Stimulated activated CD8-positive, alpha-beta memory T cell treated with anti-CD3 and anti-CD28 coated beads, Interleukin-4, amount 100 ng/mL, for 4 hours (primary cell): ENCODE results near the gene TMTC2.

Experiments
- DNase-seq, 2 donors: peaks; one replicate each; pipeline ENCODE4 v3.0.0-alpha.2; 2020; ENCODE audit warnings: low read depth in 2 of 2, low spot score in 1 of 2

The TMTC2 gene

GRCh38 chr12:82877963-82878362 lies 191.3 kb downstream of the TMTC2 start:
- no peak for DNase-seq

DNA sequence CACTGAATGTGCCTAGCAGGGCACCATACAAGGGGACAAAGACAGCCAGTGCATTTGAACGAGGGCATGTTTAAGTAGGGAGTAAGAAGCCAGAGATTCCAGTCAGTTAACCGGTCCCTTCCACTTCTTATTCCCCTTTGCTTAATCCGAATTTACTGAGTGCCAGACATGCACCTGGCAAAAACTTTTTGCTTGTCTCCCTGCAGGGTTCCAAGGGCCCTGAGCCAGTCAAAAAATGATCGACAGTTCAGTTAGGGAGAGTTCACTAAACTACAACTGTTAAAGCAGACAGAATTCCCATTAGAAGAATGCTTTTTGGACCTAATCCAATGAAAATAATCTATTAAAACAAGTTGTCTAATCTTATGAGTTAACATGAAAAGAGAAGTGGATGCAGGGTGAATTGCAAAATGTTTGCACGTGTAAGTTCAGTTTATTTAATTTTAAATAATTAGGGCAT lies 193.8 kb downstream of the TMTC2 start:
- no peak for DNase-seq

GRCh38 chr12:82883394-82884355 lies 197.0 kb downstream of the TMTC2 start:
- no peak for DNase-seq

GRCh38 chr12:82886671-82887340 lies 200.1 kb downstream of the TMTC2 start:
- no peak for DNase-seq

- no peak for DNase-seq
Measured at GRCh38 chr12:82893896-82894295, 207.2 kb downstream of the TMTC2 start.

DNA sequence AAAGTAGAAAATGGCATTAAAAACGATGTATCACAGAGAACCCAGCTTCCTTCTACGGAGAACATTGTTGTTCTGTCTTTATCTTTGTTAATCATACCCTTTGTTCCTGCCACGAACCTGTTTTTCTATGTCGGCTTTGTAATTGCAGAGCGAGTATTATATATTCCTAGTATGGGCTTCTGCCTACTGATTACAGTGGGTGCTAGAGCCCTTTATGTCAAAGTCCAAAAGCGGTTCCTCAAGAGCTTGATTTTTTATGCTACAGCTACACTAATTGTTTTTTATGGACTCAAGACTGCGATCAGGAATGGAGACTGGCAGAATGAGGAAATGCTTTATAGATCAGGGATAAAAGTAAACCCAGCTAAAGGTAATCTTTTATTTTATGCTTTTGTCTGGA lies 209.6 kb downstream of the TMTC2 start:
- no peak for DNase-seq

- no peak for DNase-seq
Measured at GRCh38 chr12:82896979-82897378, 210.3 kb downstream of the TMTC2 start.

- no peak for DNase-seq
Measured at GRCh38 chr12:82898441-82898840, 211.7 kb downstream of the TMTC2 start.

DNA sequence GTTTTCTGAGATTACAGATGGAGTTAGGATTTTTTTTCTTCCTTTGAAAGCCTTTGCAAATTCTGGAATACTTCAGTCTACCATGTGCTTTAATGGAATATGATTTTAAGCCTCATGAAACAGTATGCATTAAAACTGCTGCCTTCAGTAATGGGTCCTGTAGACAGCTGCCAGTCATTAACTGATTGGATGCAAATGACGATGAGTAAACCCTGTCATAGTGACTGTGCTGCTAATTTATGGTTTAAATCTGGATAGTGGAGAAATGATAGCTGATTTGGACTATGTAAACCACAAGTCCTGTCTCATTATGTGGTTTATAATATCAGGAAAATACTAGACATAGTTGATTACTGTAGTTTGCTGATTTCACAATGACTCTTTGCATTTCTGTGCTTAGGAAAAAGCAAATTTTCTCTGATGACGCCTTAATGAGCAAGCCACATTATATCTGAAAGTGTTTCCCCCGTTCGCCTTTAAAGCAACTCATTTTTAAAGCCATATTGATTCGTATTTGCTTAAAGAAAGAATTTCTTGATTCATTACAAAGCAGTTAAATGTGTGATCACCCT lies 217.6 kb downstream of the TMTC2 start:
- no peak for DNase-seq

DNA sequence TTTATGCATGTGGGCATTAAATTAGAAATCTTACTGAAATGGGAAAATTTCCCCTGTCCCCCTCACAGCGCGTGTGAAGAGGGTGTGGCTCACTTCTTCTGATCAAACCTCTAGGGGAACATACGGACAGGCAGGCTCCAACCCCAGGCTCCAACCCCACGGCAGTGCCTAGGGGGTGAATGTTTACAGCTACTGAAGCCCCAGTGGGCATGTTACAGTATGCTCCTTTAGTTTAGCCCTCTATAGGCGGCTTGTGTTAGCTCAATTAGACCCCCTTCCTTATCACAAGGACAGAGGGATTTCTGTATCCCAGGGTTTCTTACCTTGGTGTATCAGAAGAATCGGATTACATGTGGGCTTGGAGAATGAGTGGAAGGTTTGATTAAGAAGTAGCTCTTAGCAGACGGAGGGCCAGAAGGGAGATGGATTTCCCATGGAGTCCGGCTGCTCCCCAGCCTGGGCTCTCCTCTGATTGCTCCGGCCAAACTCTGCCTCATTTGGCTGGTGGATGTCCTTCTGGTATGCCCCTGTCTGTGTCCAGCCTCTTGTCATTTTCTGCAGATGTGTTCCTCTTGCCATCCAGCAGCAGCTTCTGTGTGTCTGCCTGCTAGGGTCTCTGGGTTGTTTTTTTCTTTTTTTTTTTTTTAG lies 223.7 kb downstream of the TMTC2 start:
- DNase-seq: no peak

GRCh38 chr12:82912406-82912805 lies 225.7 kb downstream of the TMTC2 start:
- no peak for DNase-seq

GRCh38 chr12:82919388-82920054 lies 232.8 kb downstream of the TMTC2 start:
- no peak for DNase-seq

DNA sequence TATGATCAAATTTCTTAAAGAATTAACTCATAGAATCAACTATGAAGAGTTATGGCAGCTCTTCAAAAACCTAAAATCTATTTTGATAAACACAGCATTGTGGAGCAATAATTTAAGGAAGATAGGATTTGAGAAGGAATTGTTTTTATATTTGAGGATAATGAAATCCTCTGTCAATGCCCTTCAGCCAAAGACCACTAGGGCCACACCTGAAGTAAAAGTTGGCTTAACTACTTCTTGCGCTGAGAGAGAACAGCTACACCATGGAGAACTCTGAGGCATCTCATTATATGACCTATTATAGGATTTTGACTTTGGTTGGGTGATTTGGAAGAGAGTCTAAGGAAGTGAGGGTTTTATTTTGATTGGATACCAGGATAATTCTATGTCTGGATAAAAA lies 237.2 kb downstream of the TMTC2 start:
- no peak for DNase-seq

GRCh38 chr12:82926630-82927029 lies 239.9 kb downstream of the TMTC2 start:
- DNase-seq: no peak

DNA sequence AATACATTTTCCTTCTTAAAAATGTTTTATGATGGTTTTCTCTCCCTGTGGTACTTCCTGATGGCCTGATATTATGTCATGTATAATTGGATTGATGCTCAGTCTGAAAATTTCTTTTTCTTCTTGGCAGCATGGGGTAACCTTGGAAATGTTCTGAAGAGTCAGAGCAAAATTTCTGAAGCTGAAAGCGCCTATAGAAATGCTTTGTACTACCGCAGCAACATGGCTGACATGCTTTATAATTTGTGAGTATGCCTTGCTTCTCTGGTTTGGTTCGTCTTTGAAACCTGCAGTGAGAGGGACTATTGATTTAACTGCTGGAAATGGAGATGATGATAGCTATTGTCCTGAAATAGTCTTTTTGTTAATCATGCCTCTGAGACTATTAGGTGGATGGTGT lies 243.6 kb downstream of the TMTC2 start:
- no peak for DNase-seq

DNA sequence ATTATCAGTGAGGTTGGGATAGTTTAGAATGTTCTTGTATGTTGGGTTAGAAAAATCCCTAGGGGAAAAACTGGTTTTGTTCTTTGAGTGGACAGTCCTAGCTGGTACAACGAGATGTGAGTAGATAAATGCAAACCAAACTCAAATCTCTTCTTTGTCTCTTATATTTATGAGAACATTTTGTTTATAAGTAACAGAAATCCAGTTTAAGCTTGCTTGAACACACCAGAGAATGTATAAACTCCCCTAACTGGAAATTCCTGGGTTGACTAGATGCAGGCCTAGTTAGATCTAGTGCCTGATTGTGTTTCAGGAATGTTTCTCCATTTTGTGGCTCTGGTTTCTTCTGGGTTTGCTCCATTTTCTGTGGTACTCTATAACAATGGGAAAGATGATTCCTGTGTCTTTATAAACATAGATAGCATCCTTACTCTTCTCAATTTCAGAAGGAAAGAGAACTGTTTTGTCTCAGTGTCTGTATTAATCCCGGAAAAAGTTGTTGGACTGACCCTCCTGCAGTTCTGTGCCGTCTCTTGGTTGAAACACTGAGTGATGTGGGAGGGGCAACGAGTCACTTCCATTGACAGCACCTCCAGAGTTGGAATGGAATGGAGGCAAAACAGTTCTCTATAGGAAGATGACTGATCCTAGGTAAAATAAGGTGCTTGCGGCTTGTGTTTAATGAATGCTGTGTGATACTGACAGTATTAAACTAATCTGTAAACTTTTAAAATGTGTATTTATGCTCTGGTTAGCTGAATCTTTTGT lies 244.8 kb downstream of the TMTC2 start:
- no peak for DNase-seq

- no peak for DNase-seq
Measured at GRCh38 chr12:82937151-82937550, 250.4 kb downstream of the TMTC2 start.

DNA sequence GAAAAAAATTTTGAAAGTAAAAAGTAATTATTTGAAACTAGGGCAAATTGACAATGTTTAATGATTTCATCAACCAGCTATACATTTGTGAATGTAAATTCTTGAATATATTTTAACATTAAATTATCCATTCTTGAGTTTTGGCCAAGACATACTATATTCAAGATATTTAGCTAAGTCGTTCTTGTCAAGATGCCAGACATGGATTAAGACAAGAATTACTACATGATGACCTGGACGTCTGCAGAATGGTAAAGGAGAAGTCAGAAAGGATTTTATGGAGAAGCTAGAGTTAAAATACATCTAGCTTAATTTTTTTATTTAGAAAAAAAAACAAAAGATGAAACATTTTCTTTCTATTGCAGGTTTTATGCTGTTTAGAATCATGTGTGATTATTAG lies 255.8 kb downstream of the TMTC2 start:
- DNase-seq: no peak

DNA sequence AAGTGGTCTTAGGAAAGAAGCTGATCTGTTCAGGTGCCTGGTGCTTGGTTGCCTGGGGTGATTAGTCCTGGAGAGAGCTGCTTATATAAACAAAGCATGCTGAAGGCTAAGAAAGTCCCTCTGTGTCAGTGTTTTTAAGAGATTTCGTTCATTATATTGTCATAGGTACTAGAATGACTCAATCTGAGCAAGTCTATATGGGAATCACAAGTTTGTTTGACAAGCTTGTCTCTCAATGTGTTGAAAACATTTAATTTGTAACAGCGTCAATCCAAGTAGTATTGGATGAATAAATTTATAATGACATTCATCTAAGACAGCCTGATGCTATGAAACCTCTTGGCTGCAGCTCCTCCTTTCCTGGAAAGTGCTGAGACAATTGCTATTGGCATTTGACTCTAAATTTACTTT lies 256.3 kb downstream of the TMTC2 start:
- DNase-seq: no peak

- no peak for DNase-seq
Measured at GRCh38 chr12:82948491-82948890, 261.8 kb downstream of the TMTC2 start.
